HG02678 (cell line): ENCODE measurements around the gene KLHL21.

Experiments used
- ATAC-seq: cut with Tn5 transposase; IDR thresholded peaks from one replicate; pipeline ENCODE4 v1.9.1; 2021; ENCODE audit warnings: mild to moderate bottlenecking, moderate library complexity; ENCODE audit not compliant: unreplicated experiment

Gene KLHL21

DNA sequence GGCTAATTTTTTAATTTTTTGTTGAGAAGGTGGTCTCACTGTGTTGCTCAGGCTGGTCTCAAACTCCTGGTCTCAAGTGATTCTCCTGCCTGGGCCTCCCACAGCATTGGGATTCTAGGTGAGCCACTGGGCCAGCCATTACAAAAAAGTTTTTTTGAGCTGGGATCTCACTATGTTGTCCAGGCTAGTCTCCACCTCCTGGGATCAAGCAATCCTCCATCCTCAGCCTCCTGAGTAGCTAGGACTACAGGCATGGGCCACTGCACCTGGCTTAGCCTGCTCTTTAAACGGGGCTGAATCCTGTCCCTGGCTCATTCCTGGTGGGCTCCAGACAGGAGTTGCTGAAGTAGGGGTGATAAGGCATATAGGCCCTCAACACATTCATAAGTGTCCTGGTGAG lies 45.1 kb downstream of the KLHL21 start:
- no peak for ATAC-seq

DNA sequence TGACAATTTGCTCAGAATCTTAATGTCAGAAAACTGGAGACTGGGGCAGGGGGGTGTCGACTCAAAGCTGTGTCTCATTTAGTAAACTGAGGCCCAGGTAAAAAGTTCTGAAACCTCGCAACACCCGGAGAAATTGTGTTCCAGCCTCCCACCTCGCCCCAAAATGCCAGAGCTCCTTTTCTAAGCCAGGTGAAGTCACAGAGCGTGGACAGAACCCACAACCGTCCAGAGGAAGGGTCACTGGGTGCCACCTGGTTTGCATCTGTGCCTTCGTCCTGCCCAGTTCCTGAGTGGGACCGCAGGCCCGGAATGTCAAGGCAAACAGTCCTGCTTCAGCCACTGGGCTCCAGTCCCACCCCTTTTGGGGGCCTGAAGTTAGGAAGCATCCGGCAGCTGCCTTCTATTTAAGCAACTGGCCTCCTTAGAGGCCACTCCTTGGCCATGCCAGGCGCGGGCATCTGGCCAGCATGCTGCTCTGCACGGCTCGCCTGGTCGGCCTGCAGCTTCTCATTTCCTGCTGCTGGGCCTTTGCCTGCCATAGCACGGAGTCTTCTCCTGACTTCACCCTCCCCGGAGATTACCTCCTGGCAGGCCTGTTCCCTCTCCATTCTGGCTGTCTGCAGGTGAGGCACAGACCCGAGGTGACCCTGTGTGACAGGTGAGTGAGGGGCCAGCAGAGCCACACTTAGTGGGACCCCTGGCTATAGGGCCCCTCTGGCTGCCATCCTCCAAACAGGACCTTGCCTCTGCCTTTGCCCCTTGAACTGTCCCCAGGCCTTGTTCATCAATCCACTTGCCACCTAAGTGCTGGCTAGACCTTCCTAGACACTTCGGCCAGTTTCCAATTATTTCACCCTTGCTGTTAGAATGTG lies 47.5 kb downstream of the KLHL21 start, which contains the start of gene TAS1R1:
Gene TAS1R1 (plus strand): TSS at position 401 of the 872 bp plus-strand sequence. CDS start 67 bp downstream, at position 468.
- no peak for ATAC-seq

DNA sequence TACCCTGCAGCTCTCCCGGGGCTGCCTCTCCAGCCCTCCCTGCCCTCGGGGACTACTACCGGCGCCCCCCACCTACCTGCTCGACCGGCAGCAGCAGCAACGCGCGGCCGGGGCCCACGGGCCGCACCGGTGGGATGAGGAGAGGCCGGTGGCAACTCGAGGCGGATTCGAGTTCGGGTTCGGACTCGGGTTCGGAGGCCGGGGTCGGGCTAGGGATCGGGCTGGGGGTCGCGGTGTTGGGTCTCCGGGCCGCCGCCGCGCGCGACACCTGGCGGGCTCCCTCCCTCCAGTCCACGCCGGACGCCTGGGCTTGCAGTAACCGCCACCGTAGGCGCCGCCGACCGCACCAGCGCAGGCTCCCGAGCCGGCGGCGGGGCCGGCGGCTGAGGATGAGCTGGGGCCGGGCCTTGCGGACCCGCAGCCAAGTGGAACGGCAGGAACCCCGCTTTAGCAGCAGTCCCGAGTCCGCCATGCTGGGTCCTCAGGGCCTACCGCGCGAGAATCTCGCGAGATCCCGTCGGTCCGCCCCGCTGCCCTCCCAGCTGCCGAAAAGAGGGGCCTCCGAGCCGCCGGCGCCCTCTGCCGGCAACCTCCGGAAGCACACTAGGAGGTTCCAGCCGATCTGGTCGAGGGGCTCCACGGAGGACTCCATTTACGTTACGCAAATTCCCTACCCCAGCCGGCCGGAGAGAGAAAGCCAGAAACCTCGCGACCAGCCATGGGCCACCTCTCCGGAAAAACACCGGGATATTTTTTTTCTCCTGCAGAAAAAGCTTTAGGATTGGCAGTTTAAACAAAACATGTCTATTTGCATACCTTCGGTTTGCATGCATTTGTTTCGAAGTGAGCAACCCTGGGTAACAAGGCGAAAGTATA lies 48.4 kb downstream of the KLHL21 start, which contains the start of gene NOL9:
Gene NOL9 (minus strand): TSS at position 483 of the 876 bp plus-strand sequence. CDS start 11 bp downstream, at position 472.
- peak; percentile 90 for ATAC-seq

DNA sequence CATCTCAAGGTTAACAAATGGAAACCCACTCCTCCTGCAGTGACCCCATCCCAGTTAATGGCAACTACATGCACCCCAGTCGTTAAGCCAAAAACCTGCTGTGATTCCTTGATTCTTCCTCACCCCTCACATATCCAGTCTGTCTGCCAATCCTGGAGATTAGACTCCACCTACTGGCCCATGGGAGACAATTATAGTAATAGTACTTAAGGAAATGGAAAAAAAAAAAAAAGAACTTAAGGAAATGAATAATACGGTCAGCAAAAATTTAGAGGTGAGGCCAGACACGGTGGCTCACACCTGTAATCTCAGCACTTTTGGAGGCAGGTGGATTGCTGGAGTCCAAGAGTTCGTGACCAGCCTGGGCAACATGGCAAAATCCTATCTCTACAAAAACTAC lies 55.4 kb downstream of the KLHL21 start:
- ATAC-seq = no peak

DNA sequence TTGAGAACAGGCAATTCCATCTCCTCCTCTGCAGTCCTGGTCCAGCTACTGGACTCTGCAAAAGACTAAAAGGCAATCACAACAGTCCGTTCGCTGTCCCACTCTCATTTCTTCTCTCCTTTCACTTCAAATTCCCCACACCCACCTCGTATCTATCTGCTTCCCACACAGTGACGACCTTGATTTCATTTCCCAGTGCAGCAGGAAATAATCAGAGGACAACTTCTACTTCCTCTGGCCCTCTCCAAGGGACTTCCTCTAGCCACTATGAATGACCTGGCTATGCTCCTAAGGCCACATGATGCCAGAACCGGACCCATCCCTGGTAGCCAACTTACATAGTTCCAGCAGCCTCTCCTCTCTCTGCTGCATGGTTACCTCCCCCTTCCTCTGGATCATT lies 56.3 kb downstream of the KLHL21 start:
- no peak for ATAC-seq

DNA sequence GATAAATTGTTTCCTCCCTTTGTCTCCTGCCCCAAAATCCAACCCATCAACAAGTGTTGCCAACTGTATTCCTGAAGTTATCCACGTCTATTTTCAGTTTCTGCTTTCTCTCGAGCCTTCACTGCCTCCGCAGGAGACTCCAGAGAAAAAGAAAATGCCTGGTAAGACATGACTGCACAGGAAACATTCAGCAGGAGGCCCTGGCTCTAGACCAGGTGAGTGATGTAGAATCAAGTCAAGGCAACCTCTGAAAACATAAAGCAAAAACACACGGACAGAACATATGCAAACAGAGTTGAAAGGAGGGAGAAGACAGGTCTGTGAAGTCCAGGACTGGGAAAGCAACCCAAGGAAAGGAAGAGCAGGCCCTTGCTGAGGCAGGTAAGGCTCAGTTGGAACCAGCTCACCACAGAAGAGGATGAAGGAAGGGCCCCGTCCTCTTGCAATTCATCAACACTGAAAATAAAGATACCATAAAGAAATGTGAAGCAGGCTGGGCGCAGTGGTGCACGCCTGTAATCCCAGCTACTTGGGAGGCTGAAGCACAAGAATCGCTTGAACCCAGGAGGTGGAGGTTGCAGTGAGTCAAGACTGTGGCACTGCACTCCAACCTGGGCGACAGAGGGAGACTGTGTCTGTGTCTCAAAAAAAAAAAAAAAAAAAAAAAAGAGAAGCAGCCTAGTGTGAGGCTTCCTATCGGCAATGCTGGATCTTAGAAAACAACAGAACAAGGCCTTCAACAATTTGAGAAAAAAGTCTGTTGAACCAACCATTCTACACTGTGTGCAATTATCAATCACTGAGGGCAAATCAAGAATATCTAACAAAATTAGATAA lies 57.2 kb downstream of the KLHL21 start:
- ATAC-seq = no peak

DNA sequence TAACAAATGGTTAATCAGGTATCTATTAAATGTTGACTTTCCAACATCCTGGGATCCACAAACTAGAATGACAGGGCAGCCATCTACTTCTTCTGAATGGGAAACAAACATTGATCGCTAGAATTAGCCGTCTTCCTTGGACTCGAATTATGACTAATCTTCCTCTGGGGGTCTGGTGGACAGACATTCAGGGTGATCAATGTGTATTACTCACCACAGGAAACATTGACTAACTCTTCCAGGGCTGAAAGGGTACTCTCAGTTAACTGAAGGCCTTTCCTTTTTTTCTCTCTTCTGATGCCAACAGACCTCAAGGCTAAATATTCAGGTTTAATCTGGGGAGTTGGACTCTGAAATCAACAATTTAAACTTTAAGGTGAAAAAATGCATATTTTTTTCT lies 57.8 kb downstream of the KLHL21 start:
- ATAC-seq = no peak
